K562 (cell line): ENCODE data around the gene PPFIA3. TPM values are rescaled to one million over a fixed set of nuclear protein-coding genes. Genes with fewer than 3 reads are reported as not detected.

Experiments
- ARNT ChIP-seq, 2 experiments: fragments of 450-650 bp; IDR thresholded peaks; 2 replicates each; pipeline ENCODE4 v1.6.1; 2016; ENCODE audit warnings: mild to moderate bottlenecking in 1 of 2
- ATF1 ChIP-seq, 2 experiments: fragments of 450-650 bp in 1 of 2; IDR thresholded peaks; 2 replicates each; pipeline ENCODE4 v1.6.1; 2016; ENCODE audit warnings: missing compliant biosample characterization in 1 of 2, missing genetic modification characterization in 1 of 2
- ATF7 ChIP-seq: fragments of 450-650 bp; IDR thresholded peaks from 2 replicates; pipeline ENCODE4 v1.7.1; 2014; ENCODE audit warnings: mild to moderate bottlenecking, moderate library complexity
- BRF1 ChIP-seq: IDR thresholded peaks from 3 replicates; pipeline ENCODE4 v1.6.1; 2011; ENCODE audit warnings: borderline replicate concordance, mild to moderate bottlenecking; ENCODE audit not compliant: insufficient read length; ENCODE audit errors: extremely low read depth
- CBFA2T2 ChIP-seq: fragments of 450-650 bp; conservative IDR thresholded peaks from 2 replicates; pipeline ENCODE4 v1.6.1; 2017; ENCODE audit warnings: mild to moderate bottlenecking
- CCAR2 ChIP-seq: fragments of 200-400 bp; formaldehyde crosslinking; IDR thresholded peaks from 2 replicates; pipeline ENCODE4 v1.6.1; 2017; ENCODE audit warnings: mild to moderate bottlenecking, low read depth, low read length
- CHD1 ChIP-seq: fragments of 200-600 bp; sonication (generic); IDR thresholded peaks from one replicate; pipeline ENCODE4 v1.6.1; 2012; ENCODE audit warnings: mild to moderate bottlenecking, moderate library complexity, low read length, inconsistent platforms
- CREB1 ChIP-seq, 2 experiments: sonication (generic) in 1 of 2; formaldehyde crosslinking in 1 of 2; IDR thresholded peaks; 2 replicates each; pipeline versions ENCODE4 v1.6.1 to v1.8.0; 2012 to 2022; ENCODE audit warnings: inconsistent platforms in 1 of 2, mild to moderate bottlenecking in 1 of 2, missing genetic modification reagents in 1 of 2, moderate library complexity in 1 of 2
- ETV6 ChIP-seq, 3 experiments: fragments of 150-350 bp in 1 of 3; sonication (generic) in 1 of 3; formaldehyde crosslinking in 1 of 3; IDR thresholded peaks; 2 replicates each; pipeline versions ENCODE4 v1.6.1 to v1.8.0; 2014 to 2022; ENCODE audit warnings: borderline replicate concordance in 2 of 3, low read depth in 2 of 3, antibody characterized with exemption in 1 of 3, low read length in 1 of 3, mild to moderate bottlenecking in 1 of 3, missing genetic modification reagents in 1 of 3
- HOXB6 ChIP-seq: fragments of 250-450 bp; sonication (Bioruptor Pico); IDR thresholded peaks from 2 replicates; pipeline ENCODE4 v1.5.1; 2022; ENCODE audit warnings: mild to moderate bottlenecking, borderline replicate concordance
- L3MBTL2 ChIP-seq: fragments of 450-650 bp; IDR thresholded peaks from 2 replicates; pipeline ENCODE4 v1.6.1; 2016; ENCODE audit warnings: mild to moderate bottlenecking, moderate library complexity
- MTA3 ChIP-seq: fragments of 450-650 bp; formaldehyde crosslinking; IDR thresholded peaks from 2 replicates; pipeline ENCODE4 v1.6.1; 2017; ENCODE audit warnings: mild to moderate bottlenecking, borderline replicate concordance
- NFIC ChIP-seq: fragments of 450-650 bp; IDR thresholded peaks from 2 replicates; pipeline ENCODE4 v1.6.1; 2017; ENCODE audit warnings: mild to moderate bottlenecking, inconsistent platforms
- NFRKB ChIP-seq: fragments of 450-650 bp; IDR thresholded peaks from 2 replicates; pipeline ENCODE4 v1.6.1; 2016; ENCODE audit warnings: low read depth
- PCBP2 ChIP-seq: fragments of 200-400 bp; formaldehyde crosslinking; IDR thresholded peaks from 2 replicates; pipeline ENCODE4 v1.6.1; 2018; ENCODE audit warnings: low read length, low read depth, mild to moderate bottlenecking, moderate library complexity; ENCODE audit not compliant: poor library complexity, severe bottlenecking
- PHF21A ChIP-seq: fragments of 450-650 bp; IDR thresholded peaks from 2 replicates; pipeline ENCODE4 v1.6.1; 2017; ENCODE audit warnings: low read depth, borderline replicate concordance
- POLR2AphosphoS2 ChIP-seq: IDR thresholded peaks from 2 replicates; pipeline ENCODE4 v1.6.1; 2012; ENCODE audit warnings: low read length, improper control_type of control experiment
- SMC3 ChIP-seq: conservative IDR thresholded peaks from 2 replicates; pipeline ENCODE4 v1.6.1; 2011; ENCODE audit warnings: low read depth, low read length, improper control_type of control experiment; ENCODE audit not compliant: insufficient read depth
- SP1 ChIP-seq: sonication (generic); formaldehyde crosslinking; IDR thresholded peaks from 2 replicates; pipeline ENCODE4 v1.8.1; 2022; ENCODE audit warnings: mild to moderate bottlenecking, missing genetic modification reagents
- STAG1 ChIP-seq: sonication (generic); formaldehyde crosslinking; IDR thresholded peaks from 2 replicates; pipeline ENCODE4 v1.5.0; 2020; ENCODE audit warnings: missing genetic modification reagents, borderline replicate concordance
- XRCC4 ChIP-seq: IDR thresholded peaks from one replicate; pipeline ENCODE4 v1.6.1; 2011; ENCODE audit not compliant: insufficient read depth, insufficient read length; ENCODE audit errors: extremely low read depth
- XRCC5 ChIP-seq: fragments of 200-400 bp; formaldehyde crosslinking; IDR thresholded peaks from 2 replicates; pipeline ENCODE4 v1.6.1; 2017; ENCODE audit warnings: low read depth, mild to moderate bottlenecking, low read length
- ZNF174 ChIP-seq: fragments of 250-450 bp; sonication (Bioruptor Pico); IDR thresholded peaks from 2 replicates; pipeline ENCODE4 v1.4.0; 2020; ENCODE audit warnings: mild to moderate bottlenecking
- ZNF24 ChIP-seq: fragments of 450-650 bp; IDR thresholded peaks from 2 replicates; pipeline ENCODE4 v1.6.1; 2016
- ZNF253 ChIP-seq: fragments of 250-450 bp; sonication (Bioruptor Pico); conservative IDR thresholded peaks from 2 replicates; pipeline ENCODE4 v1.6.1; 2021; ENCODE audit warnings: mild to moderate bottlenecking
- polyA plus RNA-seq, 8 experiments: library from polyadenylated mRNA; depleted of rRNA in 4 of 8; stranded (reverse) in 5 of 8; unstranded in 3 of 8; fragments of >200 nt; fragmentation: Nextera tagmentation in 2 of 8; fragmentation: Illumina TruSeq in 1 of 8; extraction: Ambion mirVana in 2 of 8; extraction: Trizol in 1 of 8; gene quantifications; 2 replicates each; pipeline versions ENCODE4 v1.2.1 to v1.2.3, GENCODE V29; 2011 to 2014; ENCODE audit warnings: inconsistent platforms in 1 of 8, missing spikeins in 1 of 8
- total RNA-seq, 7 experiments: library from RNA; depleted of rRNA in 6 of 7; stranded (reverse); fragments of >200 nt in 6 of 7; fragmentation: Illumina TruSeq in 2 of 7; extraction: Trizol in 2 of 7; gene quantifications; 2 replicates each; pipeline versions ENCODE4 v1.2.1 to v1.2.3, GENCODE V29; 2011 to 2021; ENCODE audit warnings: low replicate concordance in 1 of 7
- TF ChIP-seq, protein P1 (sequence below): fragments of 200-800 bp; sonication (Bioruptor generic); IDR thresholded peaks from 2 replicates; pipeline ENCODE4 v1.6.1; 2017; ENCODE audit warnings: missing genetic modification characterization, missing compliant biosample characterization
- TF ChIP-seq, protein P2 (sequence below): sonication (generic); formaldehyde crosslinking; IDR thresholded peaks from 2 replicates; pipeline ENCODE4 v1.8.0; 2022; ENCODE audit warnings: missing genetic modification reagents, mild to moderate bottlenecking, moderate library complexity, borderline replicate concordance

Gene PPFIA3
- total and polyA plus RNA-seq, 9 of the 15 experiments (the other 6 are each of a cell fraction or from before 2014, with no cell fraction given), result 0.10 to 53.0 (median 17.6) TPM

DNA sequence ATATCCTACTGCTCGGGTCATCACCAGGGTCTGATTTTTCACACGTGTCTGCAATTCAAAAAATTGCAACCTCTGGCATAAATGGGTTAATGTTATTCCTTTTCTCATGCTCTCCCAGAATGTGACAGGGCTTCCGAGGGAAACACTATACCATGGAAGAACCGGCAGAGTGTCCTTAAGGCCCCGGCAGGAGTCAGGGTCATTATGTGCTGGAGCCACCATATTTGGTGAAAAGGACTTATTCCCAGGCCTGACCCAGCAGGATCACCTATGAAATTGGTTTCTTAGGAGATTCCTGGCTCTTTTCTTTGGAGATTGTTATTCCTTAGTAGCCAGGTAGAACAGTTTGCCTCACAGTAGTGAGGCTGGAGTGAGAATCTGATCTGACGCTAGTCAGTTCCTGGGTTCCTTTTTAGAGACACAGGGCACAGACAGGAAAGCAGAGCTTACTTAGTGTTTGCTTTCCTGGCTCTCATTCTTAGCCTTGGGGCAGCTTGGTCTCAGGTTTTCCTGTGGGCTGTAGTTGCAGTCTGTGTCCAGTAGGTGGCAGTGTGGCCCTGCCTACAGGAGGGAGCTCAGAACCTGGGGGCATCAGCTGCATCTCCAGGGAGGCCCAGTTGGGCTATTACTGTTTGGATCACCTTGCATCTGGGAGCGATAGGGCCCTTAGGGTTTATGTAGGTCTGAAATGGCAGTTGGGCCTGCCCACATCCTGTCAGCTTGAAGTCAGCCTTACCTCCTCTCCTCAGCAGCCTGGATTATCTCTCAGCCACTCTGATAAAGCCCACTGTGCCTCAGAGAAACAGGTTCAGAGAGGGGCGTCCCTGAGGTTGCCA is 21.7 kb upstream of the PPFIA3 start (continued):
- TF ChIP-seq, protein P1, sequence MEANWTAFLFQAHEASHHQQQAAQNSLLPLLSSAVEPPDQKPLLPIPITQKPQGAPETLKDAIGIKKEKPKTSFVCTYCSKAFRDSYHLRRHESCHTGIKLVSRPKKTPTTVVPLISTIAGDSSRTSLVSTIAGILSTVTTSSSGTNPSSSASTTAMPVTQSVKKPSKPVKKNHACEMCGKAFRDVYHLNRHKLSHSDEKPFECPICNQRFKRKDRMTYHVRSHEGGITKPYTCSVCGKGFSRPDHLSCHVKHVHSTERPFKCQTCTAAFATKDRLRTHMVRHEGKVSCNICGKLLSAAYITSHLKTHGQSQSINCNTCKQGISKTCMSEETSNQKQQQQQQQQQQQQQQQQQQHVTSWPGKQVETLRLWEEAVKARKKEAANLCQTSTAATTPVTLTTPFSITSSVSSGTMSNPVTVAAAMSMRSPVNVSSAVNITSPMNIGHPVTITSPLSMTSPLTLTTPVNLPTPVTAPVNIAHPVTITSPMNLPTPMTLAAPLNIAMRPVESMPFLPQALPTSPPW (CRISPR knock-in tag), result peak; percentile 22; the same call in 1 of the 2 replicates
- TF ChIP-seq PCBP2 (no peak), ZNF174 (CRISPR knock-in tag) (no peak), STAG1 (CRISPR knock-in tag) (peak; percentile 69; the same call in 1 of the 2 replicates), CREB1 (IDR thresholded peaks at IDR 0.05) (no peak), CREB1 (CRISPR knock-in tag; IDR thresholded peaks at IDR 0.05) (no peak), XRCC5 (no peak), ATF7 (peak; percentile 38; the same call in 1 of the 2 replicates), CBFA2T2 (no peak), SMC3 (peak; percentile 83), NFRKB (no peak), ARNT (IDR thresholded peaks at IDR 0.05) (no peak), CHD1 (no peak), MTA3 (no peak), HOXB6 (no peak), ETV6 (IDR thresholded peaks at IDR 0.05; ENCODE audit: borderline replicate concordance in 1 of 2, low read depth in 2 of 2, low read length in 1 of 2) (no peak), ETV6 (CRISPR knock-in tag; IDR thresholded peaks at IDR 0.05; ENCODE audit: borderline replicate concordance) (no peak), BRF1 (no peak), POLR2AphosphoS2 (no peak), ZNF253 (no peak), CCAR2 (no peak), XRCC4 (no peak), SP1 (CRISPR knock-in tag) (0 out of 2 replicates have a peak, but pooled peaks have one; percentile 11), L3MBTL2 (no peak), ZNF24 (no peak), ATF1 (CRISPR knock-in tag; IDR thresholded peaks at IDR 0.05) (no peak), ATF1 (tag; IDR thresholded peaks at IDR 0.05) (no peak), PHF21A (no peak), NFIC (0 out of 2 replicates have a peak, but pooled peaks have one; percentile 3)
- TF ChIP-seq, protein P2, sequence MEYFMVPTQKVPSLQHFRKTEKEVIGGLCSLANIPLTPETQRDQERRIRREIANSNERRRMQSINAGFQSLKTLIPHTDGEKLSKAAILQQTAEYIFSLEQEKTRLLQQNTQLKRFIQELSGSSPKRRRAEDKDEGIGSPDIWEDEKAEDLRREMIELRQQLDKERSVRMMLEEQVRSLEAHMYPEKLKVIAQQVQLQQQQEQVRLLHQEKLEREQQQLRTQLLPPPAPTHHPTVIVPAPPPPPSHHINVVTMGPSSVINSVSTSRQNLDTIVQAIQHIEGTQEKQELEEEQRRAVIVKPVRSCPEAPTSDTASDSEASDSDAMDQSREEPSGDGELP (CRISPR knock-in tag), result peak; percentile 86
